Activated CD8-positive, alpha-beta T cell treated with anti-CD3 and anti-CD28 coated beads for 36 hours (primary cell): ENCODE measurements around the gene ZNF629. TPM values are rescaled to one million over a fixed set of nuclear protein-coding genes. Genes with fewer than 3 reads are reported as not detected.

ENCODE experiments used
- ATAC-seq: fragments of 200-7000 bp; cut with Tn5 transposase; one replicate; pipeline ENCODE4 v1.10.0; 2021; ENCODE audit warnings: mild to moderate bottlenecking, moderate library complexity
- CTCF ChIA-PET: fragments of 350-600 bp; sonication (Branson Sonifier 250); formaldehyde crosslinking; loops from one replicate; lab custom pipeline; 2021; ENCODE audit warnings: antibody characterized with exemption; lab: Charles Lee
- POLR2A ChIA-PET: fragments of 350-600 bp; sonication (Branson Sonifier 250); formaldehyde crosslinking; loops from one replicate; lab custom pipeline; 2021; ENCODE audit warnings: antibody characterized with exemption; lab: Charles Lee
- DNase-seq: peaks from one replicate; pipeline ENCODE4 v3.0.0-alpha.2; 2020
- H3K27ac Mint-ChIP-seq: one replicate; pipeline ENCODE4 v1.8.0; 2021; ENCODE audit warnings: mild to moderate bottlenecking, mixed read lengths
- H3K27me3 Mint-ChIP-seq: one replicate; pipeline ENCODE4 v1.8.0; 2021; ENCODE audit warnings: mixed read lengths
- H3K36me3 Mint-ChIP-seq: one replicate; pipeline ENCODE4 v1.8.0; 2021; ENCODE audit warnings: low read depth, mixed read lengths
- H3K4me1 Mint-ChIP-seq: one replicate; pipeline ENCODE4 v1.8.0; 2021; ENCODE audit warnings: low read depth, mixed read lengths
- H3K4me3 Mint-ChIP-seq: one replicate; pipeline ENCODE4 v1.8.0; 2021; ENCODE audit warnings: mild to moderate bottlenecking, moderate library complexity, mixed read lengths
- H3K9me3 Mint-ChIP-seq: one replicate; pipeline ENCODE4 v1.8.0; 2021; ENCODE audit warnings: mixed read lengths
- intact Hi-C: fragments of 100-400 bp; cut with micrococcal nuclease; formaldehyde crosslinking; loops from one replicate; pipeline ENCODE4 v1.10.0; 2022
- total RNA-seq, 2 experiments: library from RNA; stranded (reverse); gene quantifications; one replicate each; pipeline ENCODE4 v1.2.3, GENCODE V29; 2021
- TF ChIP-seq, protein P1 (sequence below): fragments of 200-600 bp; IDR thresholded peaks from one replicate; pipeline ENCODE4 v1.8.0; 2022; ENCODE audit warnings: antibody characterized with exemption, mild to moderate bottlenecking

ZNF629 gene
- total RNA-seq, 2 experiments from 2014 or later: 2.8 to 3.2 TPM

DNA sequence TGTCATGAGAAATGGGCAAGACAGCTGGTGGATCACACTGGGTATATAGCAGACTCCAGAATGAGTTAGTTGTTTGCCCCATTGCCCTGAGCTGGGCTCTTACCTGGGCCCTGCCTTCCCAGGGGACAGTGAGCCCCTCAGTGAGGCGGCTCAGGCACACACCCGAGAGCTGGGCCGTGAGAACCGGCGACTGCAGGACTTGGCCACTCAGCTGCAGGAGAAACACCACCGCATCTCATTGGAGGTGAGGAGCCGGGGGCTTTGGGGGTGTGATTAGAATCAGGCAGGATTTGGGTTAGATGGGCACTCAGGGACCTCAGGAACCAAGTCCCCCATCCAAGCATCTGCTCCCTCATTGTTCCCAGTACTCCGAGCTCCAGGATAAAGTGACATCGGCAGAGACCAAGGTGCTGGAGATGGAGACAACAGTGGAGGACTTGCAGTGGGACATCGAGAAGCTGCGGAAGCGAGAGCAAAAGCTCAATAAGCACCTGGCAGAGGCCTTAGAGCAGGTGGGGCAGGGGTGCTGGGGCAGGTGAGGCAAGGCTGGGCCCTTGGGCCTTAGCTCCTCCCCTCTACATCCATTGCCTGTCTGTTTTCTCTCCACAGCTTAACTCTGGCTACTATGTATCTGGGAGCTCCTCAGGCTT lies 22.1 kb downstream of the ZNF629 start:
- ATAC-seq (no peak), DNase-seq (no peak)
- H3K36me3 Mint-ChIP-seq: peaks cover 47% of the 10 kb centered on the region
- H3K4me3 Mint-ChIP-seq: no peak overlapping the region
- ChIA-PET CTCF (interaction anchor here (0.9 to 1.2 kb wide), 3 partner anchors 17 to 137 kb away, joined by 3 read pairs; partner anchors contain the start of gene PHKG2), POLR2A (interaction anchor here (0.6 to 4.5 kb wide), 7 partner anchors 9 to 387 kb away, joined by 3 to 23 read pairs (median 3); no protein-coding TSS in a partner anchor)
- H3K4me1 Mint-ChIP-seq: peaks cover 24% of the 10 kb centered on the region
- no peaks in the 10 kb centered on the region for H3K9me3 Mint-ChIP-seq
- no peaks in the 10 kb centered on the region for H3K27me3 Mint-ChIP-seq
- TF ChIP-seq, protein P1, sequence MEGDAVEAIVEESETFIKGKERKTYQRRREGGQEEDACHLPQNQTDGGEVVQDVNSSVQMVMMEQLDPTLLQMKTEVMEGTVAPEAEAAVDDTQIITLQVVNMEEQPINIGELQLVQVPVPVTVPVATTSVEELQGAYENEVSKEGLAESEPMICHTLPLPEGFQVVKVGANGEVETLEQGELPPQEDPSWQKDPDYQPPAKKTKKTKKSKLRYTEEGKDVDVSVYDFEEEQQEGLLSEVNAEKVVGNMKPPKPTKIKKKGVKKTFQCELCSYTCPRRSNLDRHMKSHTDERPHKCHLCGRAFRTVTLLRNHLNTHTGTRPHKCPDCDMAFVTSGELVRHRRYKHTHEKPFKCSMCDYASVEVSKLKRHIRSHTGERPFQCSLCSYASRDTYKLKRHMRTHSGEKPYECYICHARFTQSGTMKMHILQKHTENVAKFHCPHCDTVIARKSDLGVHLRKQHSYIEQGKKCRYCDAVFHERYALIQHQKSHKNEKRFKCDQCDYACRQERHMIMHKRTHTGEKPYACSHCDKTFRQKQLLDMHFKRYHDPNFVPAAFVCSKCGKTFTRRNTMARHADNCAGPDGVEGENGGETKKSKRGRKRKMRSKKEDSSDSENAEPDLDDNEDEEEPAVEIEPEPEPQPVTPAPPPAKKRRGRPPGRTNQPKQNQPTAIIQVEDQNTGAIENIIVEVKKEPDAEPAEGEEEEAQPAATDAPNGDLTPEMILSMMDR: no peak
- intact Hi-C loops: loop anchor here (10.0 kb wide), 1 partner anchor 50 kb away; no protein-coding TSS in a partner anchor
- no peak overlapping the region for H3K27ac Mint-ChIP-seq

DNA sequence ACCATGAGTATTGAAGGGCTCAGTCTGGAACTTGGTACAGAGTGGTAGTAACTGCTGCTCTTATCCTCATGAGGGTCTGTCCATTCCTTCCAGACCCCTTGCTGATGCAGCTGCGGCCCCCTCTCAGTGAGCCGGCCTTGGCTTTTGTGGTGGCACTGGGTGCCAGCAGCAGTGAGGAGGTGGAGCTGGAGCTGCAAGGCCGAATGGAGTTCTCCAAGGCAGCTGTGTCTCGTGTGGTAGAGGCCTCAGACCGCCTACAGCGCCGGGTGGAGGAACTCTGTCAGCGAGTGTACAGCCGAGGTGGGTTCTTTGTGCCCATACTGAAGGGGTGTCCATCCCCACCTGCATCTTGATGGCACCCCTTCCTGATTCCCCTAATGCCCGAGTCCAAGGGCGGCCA lies 22.9 kb downstream of the ZNF629 start:
- POLR2A ChIA-PET: interaction anchor here (0.6 to 4.5 kb wide), 6 partner anchors 10 to 810 kb away, joined by 3 to 23 read pairs (median 3); no protein-coding TSS in a partner anchor
- no peak overlapping the region for H3K27ac Mint-ChIP-seq
- CTCF ChIA-PET: interaction anchor here (2.1 kb wide), 1 partner anchor 50 kb away, joined by 7 read pairs; no protein-coding TSS in a partner anchor
- no peaks in the 10 kb centered on the region for H3K9me3 Mint-ChIP-seq
- H3K36me3 Mint-ChIP-seq: peaks cover 46% of the 10 kb centered on the region
- H3K4me1 Mint-ChIP-seq: peaks cover 24% of the 10 kb centered on the region
- no peaks in the 10 kb centered on the region for H3K27me3 Mint-ChIP-seq
- intact Hi-C loops: loop anchor here (10.0 kb wide), 1 partner anchor 49 kb away; no protein-coding TSS in a partner anchor
- TF ChIP-seq, protein P1: no peak
- ATAC-seq (no peak), DNase-seq (no peak)
- H3K4me3 Mint-ChIP-seq: peak overlapping the region; percentile 93

DNA sequence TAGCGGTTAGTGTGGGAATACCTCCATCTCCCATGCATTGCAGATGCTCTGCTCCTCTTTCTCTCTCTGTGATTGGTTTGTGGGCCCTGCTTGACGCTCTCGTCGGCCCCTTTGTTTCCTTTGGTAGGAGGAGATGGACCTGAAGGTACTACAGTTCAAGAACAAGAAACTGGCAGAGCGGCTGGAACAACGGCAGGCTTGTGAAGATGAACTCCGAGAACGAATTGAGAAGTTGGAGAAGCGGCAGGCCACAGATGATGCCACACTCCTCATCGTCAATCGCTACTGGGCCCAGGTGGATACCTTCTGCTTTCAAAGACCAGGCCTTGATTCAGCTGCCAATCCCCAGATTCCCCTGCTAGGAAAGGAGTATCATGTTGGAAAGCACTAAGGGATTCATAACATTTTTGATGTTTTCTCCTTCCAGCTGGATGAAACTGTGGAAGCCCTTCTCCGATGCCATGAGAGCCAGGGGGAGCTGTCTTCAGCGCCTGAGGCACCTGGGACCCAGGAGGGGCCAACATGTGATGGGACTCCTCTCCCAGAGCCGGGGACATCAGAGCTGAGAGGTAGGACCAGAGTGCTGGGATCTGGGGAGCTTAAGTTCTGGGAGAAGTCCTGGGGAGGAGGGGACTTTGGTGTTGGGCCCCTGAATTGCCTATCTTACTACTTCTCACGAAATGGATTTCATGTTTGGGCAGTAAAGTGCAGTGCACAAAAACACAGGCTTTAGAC lies 23.8 kb downstream of the ZNF629 start:
- no peak for ATAC-seq
- H3K27ac Mint-ChIP-seq: peak overlapping the region; percentile 82
- no peak for DNase-seq
- intact Hi-C loops: loop anchor here (10.0 kb wide), 1 partner anchor 48 kb away; no protein-coding TSS in a partner anchor
- H3K27me3 Mint-ChIP-seq: no peaks in the 10 kb centered on the region
- no peaks in the 10 kb centered on the region for H3K9me3 Mint-ChIP-seq
- POLR2A ChIA-PET: interaction anchor here (0.6 to 4.5 kb wide), 3 partner anchors 10 to 809 kb away, joined by 3 to 23 read pairs (median 4); no protein-coding TSS in a partner anchor
- H3K4me3 Mint-ChIP-seq: peak overlapping the region; percentile 93
- TF ChIP-seq, protein P1: no peak
- H3K4me1 Mint-ChIP-seq: peaks cover 24% of the 10 kb centered on the region
- H3K36me3 Mint-ChIP-seq: peaks cover 40% of the 10 kb centered on the region
- CTCF ChIA-PET: interaction anchor here (1.6 to 2.1 kb wide), 2 partner anchors 51 to 81 kb away, joined by 5 to 7 read pairs; no protein-coding TSS in a partner anchor

DNA sequence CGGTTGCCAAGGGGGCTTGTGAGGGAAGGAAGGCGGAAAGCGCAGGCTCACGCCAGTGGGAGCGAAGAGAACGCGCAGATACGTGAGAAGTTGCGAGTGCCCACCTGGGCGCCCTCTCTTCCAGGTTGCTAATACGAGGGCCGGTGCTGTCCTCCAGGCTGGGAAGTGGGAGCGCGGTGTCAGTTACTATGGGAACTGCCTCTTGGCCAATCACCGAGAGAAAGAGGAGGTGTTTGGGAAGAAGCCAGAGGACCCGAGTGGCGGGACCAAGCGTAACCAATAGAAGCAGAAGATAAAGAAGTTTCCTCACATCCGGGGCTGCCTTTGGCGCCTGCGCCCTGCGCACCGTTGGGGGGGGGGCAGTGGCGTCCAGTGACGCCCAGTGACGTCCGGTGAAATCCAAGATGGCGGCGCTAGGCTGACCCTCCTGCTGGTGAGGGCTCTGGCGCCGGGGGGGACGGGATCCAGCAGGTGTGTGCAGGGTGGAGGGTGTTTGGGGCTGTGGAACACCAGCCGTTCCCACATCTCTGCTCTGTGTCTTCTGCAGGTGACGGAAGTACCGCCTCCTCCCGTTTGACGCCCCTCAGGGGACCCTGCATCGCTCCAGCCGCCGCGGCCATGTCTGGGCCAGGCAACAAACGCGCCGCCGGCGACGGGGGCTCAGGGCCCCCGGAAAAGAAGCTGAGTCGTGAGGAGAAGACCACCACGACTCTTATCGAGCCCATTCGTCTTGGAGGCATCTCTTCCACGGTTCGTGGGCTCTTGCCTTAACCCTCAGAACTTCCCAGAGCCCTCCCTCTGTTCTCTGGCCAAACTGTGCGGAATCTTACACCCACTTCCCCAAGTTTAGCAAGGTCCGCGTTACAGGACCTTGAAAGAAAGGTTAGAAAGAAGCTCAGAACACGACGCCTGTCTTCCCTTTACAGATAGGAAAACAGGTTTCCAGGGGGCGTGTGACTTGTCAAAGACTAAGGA lies 24.8 kb downstream of the ZNF629 start, which contains the start of the genes CFAP119 and RNF40:
TSS of gene CFAP119 (minus strand) at position 135 of the 975 bp plus-strand sequence. CDS start 314 bp downstream, outside the sequence.
TSS of gene RNF40 (plus strand) at position 395 of the 975 bp plus-strand sequence. CDS start at position 619, 224 bp downstream.
- ChIA-PET POLR2A (interaction anchor here (0.6 to 4.5 kb wide), 4 partner anchors 9 to 180 kb away, joined by 3 to 23 read pairs (median 4); no protein-coding TSS in a partner anchor), CTCF (interaction anchor here (1.6 to 2.8 kb wide), 3 partner anchors 52 to 82 kb away, joined by 5 to 10 read pairs (median 7); no protein-coding TSS in a partner anchor)
- Mint-ChIP-seq H3K27me3 (no peaks in the 10 kb centered on the region), H3K4me1 (peaks cover 24% of the 10 kb centered on the region), H3K36me3 (peaks cover 31% of the 10 kb centered on the region), H3K9me3 (no peaks in the 10 kb centered on the region), H3K27ac (peak within 1 kb of the TSS; percentile 82), H3K4me3 (peak within 1 kb of the TSS; percentile 93)
- peak; percentile 97 for DNase-seq
- TF ChIP-seq, protein P1: no peak
- intact Hi-C loops: loop anchor here (10.0 kb wide), 1 partner anchor 47 kb away; no protein-coding TSS in a partner anchor
- peak; percentile 97 for ATAC-seq
